ENCODE results near the gene ZNF346. TPM values are rescaled to one million over a fixed set of nuclear protein-coding genes. Genes with fewer than 3 reads are reported as not detected.

Gene ZNF346
- total and polyA plus RNA-seq, 12 donors: 4.8 to 11.0 (median 7.9) TPM

DNA sequence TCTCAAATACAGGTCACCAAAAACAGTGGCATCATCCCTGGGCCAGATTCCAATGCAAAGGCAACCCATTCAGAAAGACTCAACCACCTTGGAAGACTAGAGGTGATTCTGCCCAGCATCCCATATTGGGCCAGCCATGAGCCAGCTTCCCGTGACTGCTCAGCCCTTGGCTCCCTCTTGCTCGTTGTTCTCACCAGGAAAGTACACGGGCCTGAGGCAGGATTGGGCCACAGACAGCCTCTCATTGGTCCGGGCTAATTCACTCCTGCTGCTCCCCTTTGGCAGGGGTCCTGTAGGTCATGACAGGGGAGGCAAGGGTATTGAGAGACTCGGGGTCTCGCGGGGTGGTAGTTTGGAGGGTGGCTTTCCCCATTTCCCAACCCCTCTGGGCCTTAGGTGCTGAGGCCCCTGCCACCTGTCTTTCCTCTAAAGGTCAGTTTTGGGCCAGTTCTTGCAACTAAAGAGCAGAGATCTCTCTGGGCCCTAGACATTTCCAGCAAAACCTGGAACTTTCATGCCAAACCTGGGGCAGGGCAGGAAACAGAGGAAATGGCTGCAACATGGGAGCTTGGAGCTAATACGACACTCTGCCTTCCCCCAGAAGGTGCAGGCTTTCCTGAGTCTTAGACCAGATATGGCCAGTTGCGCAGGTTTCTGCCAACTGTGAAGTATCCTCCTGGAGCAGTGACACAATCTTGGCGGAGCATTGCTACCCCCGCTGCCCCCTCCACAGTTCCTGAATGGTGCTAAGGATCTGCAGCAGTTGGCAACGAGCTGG is 42.2 kb downstream of the ZNF346 start:
- H3K36me3 ChIP-seq: peaks cover 0 to 71% (median 9%) of the 10 kb centered on the region in 9 donors
- ATAC-seq: no peak

DNA sequence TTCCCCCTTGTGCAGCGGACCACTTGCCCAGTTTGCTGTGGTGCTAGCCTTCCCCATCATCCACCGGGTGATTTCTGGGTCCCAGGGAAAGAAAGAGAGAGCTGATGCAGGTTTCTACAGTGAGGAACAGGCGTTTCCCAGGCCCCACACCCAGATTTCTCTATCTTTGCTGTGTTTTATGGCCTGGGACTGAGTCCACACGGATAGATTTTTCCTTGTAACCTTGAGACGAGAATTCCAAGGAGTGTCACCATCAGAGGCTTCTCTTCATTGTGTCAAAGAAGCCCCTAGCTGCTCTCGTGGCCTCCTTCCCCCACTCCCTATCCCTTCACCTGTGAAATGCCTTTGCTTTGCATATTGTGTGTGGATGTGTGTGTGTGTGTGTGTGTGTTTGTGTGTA is 43.0 kb downstream of the ZNF346 start:
- H3K4me3 ChIP-seq: no peak overlapping the region
- peaks cover 0 to 63% (median 9%) of the 10 kb centered on the region in 9 donors for H3K36me3 ChIP-seq
- ATAC-seq (no peak), DNase-seq (no peak)
- TF ChIP-seq, protein P1, sequence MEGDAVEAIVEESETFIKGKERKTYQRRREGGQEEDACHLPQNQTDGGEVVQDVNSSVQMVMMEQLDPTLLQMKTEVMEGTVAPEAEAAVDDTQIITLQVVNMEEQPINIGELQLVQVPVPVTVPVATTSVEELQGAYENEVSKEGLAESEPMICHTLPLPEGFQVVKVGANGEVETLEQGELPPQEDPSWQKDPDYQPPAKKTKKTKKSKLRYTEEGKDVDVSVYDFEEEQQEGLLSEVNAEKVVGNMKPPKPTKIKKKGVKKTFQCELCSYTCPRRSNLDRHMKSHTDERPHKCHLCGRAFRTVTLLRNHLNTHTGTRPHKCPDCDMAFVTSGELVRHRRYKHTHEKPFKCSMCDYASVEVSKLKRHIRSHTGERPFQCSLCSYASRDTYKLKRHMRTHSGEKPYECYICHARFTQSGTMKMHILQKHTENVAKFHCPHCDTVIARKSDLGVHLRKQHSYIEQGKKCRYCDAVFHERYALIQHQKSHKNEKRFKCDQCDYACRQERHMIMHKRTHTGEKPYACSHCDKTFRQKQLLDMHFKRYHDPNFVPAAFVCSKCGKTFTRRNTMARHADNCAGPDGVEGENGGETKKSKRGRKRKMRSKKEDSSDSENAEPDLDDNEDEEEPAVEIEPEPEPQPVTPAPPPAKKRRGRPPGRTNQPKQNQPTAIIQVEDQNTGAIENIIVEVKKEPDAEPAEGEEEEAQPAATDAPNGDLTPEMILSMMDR (IDR thresholded peaks at IDR 0.05): no peak
- peaks cover 0 to 8% (median 2%) of the 10 kb centered on the region in 9 donors for H3K4me1 ChIP-seq
- no peaks in the 10 kb centered on the region for H3K9me3 ChIP-seq
- 83 to 88% methylated on average over 6 of the region's 6 CpGs for WGBS, 2 donors
- no peak overlapping the region for H3K27ac ChIP-seq
- H3K27me3 ChIP-seq: no peaks in the 10 kb centered on the region
- intact Hi-C loops (cut with DNase I): no loop called here

More for the DNA sequence above, 42.2 kb downstream of the ZNF346 start:
- TF ChIP-seq, protein P1 (IDR thresholded peaks at IDR 0.05): no peak
- DNase-seq: no peak
- Histone ChIP-seq H3K4me3 (no peak overlapping the region), H3K27me3 (no peaks in the 10 kb centered on the region), H3K27ac (no peak overlapping the region), H3K9me3 (no peaks in the 10 kb centered on the region), H3K4me1 (peaks cover 0 to 8% (median 2%) of the 10 kb centered on the region in 9 donors)
- intact Hi-C loops (cut with DNase I): no loop called here
- 82 to 86% methylated on average over 12 of the region's 12 CpGs for WGBS, 2 donors

DNA sequence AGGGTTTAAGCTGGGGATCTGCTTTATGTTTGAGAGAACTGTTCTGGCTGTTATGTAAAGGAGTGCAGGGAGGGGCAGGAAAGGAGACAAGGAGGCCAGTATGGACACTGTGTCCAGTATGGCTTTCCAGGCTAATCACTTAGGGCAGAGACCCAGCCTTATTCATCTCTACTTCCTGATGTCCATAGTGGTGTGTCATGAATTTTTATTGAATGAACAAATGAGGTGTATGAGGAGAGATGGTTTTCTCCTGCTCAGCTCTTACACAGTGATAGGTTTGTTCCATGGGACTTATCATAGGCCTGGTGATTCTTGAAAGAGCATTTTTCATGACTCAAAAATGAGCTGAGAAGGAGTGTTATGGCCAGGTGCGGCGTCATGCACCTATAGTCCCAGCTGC is 43.7 kb downstream of the ZNF346 start:
- 99 to 100% methylated on average over 2 of the region's 2 CpGs for WGBS, 2 donors
- peaks cover 0 to 63% (median 9%) of the 10 kb centered on the region in 9 donors for H3K36me3 ChIP-seq
- DNase-seq: no peak
- peaks cover 0 to 5% (median under 1%) of the 10 kb centered on the region in 9 donors for H3K4me1 ChIP-seq
- no peaks in the 10 kb centered on the region for H3K27me3 ChIP-seq
- H3K4me3 ChIP-seq: no peak overlapping the region
- TF ChIP-seq, protein P1 (IDR thresholded peaks at IDR 0.05): no peak
- H3K9me3 ChIP-seq: no peaks in the 10 kb centered on the region
- intact Hi-C loops (cut with DNase I): no loop called here
- no peak for ATAC-seq
- H3K27ac ChIP-seq: no peak overlapping the region

DNA sequence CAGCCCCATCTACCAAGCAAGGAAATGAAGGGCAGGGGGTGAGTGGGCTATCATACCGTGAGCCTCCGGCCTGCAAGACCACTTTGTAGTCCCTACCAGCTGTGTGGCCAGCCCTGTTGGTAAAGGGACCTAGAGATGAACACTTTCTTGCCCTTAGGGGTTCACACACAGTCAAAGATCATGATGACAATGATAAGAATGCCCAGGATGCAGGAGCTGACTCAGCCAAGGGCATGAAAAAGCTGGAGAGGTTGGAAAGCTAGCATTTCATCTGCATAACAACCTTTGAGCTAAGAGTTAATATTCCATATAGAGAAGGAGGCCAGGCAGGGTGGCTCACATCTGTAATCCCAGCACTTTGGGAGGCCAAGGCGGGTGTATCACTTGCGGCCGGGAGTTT is 45.0 kb downstream of the ZNF346 start:
- peaks cover 0 to 8% (median 0%) of the 10 kb centered on the region in 9 donors for H3K4me1 ChIP-seq
- TF ChIP-seq, protein P1 (IDR thresholded peaks at IDR 0.05): no peak
- WGBS, 2 donors: 95 to 96% methylated on average over 5 of the region's 5 CpGs

More for the DNA sequence above, 45.0 kb downstream of the ZNF346 start:
- Histone ChIP-seq H3K4me3 (no peak overlapping the region), H3K36me3 (peaks cover 0 to 54% (median 9%) of the 10 kb centered on the region in 9 donors), H3K27me3 (no peaks in the 10 kb centered on the region), H3K27ac (no peak overlapping the region), H3K9me3 (no peaks in the 10 kb centered on the region)
- ATAC-seq (no peak), DNase-seq (no peak)
- intact Hi-C loops (cut with DNase I): no loop called here
